Measurements from ENCODE around the gene NEURL3.
"Not testable (repeated sequence)": the region's sequence is repeated elsewhere in the genome, so short reads cannot be mapped to it uniquely, and the experiment has no call there.

The NEURL3 gene

GRCh38 chr2:96505231-96505889 is at the start of gene NEURL3:
TSS of gene NEURL3 (minus strand) at chr2:96505357. CDS start at chr2:96505286, 71 bp downstream.
- in situ Hi-C loops (cut with MboI; ENCODE audit: low sequenced_read_pairs), result no loop called here

DNA sequence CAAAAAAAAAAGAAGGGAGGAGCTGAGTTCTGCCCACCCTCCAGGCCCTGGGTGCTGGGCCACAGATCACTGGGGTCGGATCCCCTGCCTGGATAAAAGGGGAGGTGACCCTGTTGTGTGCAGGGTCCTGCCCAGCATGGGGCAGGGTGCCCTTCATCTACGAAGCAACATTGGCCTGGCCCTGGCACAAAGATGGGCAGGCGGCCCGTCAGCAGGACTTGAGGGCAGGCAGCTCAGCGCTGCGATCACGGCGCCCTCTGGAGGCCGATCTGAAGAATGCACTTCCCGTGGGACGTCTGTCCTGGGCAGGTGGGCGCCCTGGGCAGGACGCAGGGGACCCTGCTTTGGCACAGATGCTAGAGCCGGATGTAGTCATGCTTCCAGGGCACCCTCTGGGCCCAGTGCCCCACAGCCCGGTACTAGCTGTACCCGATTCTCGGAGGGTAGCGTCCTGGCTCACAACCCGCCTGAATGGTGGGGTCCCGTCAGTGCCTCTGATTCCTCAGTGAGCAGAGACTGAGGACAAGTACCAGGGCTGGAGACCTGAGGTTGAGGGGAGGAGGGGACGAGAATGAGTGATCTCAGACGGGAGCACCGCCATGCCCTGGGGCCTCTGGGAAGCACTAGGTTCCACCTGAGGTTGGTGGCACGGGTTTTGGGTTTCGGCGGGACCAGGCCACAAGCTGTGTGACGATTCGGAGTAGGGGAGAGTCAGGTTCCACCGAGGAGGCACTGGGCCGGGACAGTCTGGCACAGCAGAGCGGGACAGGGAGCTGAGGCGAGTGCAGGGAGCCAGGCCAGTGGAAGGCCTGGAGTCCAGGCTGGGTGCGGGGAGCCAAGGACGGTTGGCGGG is 49.4 kb upstream of the NEURL3 start:
- in situ Hi-C loops (cut with MboI; ENCODE audit: low sequenced_read_pairs), result no loop called here

GRCh38 chr2:96553957-96554292 is 48.8 kb upstream of the NEURL3 start:
- in situ Hi-C loops (cut with MboI; ENCODE audit: low sequenced_read_pairs), result not testable (repeated sequence)

- in situ Hi-C loops (cut with MboI; ENCODE audit: low sequenced_read_pairs), result no loop called here
These were observed 48.2 kb upstream of the NEURL3 start for GRCh38 chr2:96553176-96553956.

- in situ Hi-C loops (cut with MboI; ENCODE audit: low sequenced_read_pairs), result no loop called here
These were observed 47.4 kb upstream of the NEURL3 start for GRCh38 chr2:96552315-96553175.

- in situ Hi-C loops (cut with MboI; ENCODE audit: low sequenced_read_pairs), result no loop called here
These were observed 46.6 kb upstream of the NEURL3 start for GRCh38 chr2:96551605-96552314.

DNA sequence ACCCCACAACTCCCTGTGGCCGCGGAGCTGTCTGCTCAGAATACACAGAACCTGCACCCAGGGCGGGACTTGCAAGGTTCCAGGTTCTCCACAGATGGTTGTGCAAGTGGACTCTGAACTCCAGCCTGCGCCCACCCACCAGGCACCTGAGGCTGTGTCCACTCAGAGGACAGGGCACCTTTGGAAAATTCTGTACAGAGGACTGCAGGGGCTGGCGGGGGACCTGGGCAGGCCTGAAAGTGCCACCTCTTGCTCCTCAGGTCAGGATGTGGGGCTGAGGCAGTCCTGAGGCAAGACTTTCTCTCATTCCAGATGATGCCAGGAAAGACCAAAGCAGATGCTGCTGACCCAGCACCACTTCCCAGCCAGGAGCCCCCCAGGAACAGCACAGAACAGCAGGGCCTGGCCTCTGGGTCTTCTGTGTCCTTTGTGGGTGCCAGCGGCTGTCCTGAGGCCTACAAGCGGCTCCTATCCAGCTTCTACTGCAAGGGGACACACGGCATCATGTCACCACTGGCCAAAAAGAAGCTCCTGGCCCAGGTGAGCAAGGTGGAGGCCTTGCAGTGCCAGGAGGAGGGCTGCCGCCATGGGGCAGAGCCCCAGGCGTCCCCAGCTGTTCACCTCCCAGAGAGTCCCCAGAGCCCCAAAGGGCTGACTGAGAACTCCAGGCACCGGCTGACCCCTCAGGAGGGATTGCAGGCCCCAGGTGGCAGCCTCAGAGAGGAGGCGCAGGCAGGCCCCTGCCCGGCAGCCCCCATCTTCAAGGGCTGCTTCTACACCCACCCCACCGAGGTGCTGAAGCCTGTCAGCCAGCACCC is 45.8 kb upstream of the NEURL3 start:
- in situ Hi-C loops (cut with MboI; ENCODE audit: low sequenced_read_pairs), result no loop called here

GRCh38 chr2:96549967-96550786 is 45.0 kb upstream of the NEURL3 start:
- in situ Hi-C loops (cut with MboI; ENCODE audit: low sequenced_read_pairs), result loop anchor here (25.0 kb wide), 1 partner anchor 538 kb away; no protein-coding TSS in a partner anchor

DNA sequence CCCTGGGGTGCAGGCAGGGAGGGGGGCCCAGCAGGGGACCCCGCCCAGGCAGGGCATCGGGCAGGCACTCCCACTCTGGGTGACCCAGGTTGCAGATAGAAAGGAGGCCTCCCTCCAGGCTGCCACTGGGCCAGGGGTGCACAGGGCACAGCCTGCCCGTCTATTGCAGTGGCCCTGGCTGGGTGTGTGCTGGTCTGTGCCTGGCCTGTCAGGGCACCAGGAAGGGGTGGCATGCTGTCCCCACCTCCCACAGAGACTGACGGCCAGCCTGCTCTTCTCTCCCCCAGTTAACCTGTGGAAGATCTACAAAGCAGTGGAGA is 44.3 kb upstream of the NEURL3 start:
- in situ Hi-C loops (cut with MboI; ENCODE audit: low sequenced_read_pairs), result loop anchor here (25.0 kb wide), 1 partner anchor 537 kb away; no protein-coding TSS in a partner anchor

GRCh38 chr2:96548558-96549465 is 43.7 kb upstream of the NEURL3 start:
- in situ Hi-C loops (cut with MboI; ENCODE audit: low sequenced_read_pairs), result loop anchor here (25.0 kb wide), 1 partner anchor 537 kb away; no protein-coding TSS in a partner anchor

DNA sequence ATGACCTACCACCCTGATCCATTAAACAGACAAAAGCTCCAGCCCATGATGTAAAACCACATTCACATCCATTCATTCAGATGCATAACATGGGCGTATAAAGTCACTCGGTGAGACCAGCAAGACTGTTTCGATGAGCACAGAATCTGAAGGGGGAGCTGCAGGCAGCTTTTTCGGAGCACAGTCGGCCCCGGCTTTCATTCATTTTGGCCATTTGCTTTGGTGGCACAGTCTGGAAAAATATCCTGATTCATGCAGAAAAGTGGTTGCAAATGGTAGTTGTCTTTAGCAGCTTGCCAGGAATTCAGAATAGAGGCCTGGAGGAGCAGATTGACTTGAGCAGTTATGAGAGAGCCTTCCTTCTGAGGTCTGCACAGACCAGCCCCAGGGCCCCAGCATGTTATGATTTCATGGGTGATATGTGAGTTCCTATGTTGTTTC is 42.6 kb upstream of the NEURL3 start:
- in situ Hi-C loops (cut with MboI; ENCODE audit: low sequenced_read_pairs), result loop anchor here (25.0 kb wide), 1 partner anchor 535 kb away; no protein-coding TSS in a partner anchor

DNA sequence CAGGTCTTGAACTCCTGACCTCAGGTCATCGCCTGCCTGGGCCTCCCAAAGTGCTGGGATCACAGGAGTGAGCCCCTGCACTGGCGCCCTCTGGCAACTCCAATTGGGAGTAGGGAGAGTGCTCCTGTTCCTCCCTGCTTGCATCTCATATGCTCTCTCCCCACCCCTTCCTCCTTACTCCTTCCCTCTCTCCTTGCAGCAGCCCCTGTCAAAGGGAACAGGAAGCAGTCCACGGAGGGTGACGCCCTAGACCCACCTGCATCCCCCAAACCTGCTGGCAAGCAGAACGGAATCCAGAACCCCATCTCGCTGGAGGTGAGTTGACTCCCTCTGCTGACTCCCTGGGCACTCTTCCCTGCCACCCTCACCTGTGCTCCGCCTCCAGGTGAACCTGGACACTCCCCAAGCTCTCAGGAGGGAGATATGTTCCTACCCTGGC is 42.1 kb upstream of the NEURL3 start:
- in situ Hi-C loops (cut with MboI; ENCODE audit: low sequenced_read_pairs), result loop anchor here (25.0 kb wide), 1 partner anchor 535 kb away; no protein-coding TSS in a partner anchor

DNA sequence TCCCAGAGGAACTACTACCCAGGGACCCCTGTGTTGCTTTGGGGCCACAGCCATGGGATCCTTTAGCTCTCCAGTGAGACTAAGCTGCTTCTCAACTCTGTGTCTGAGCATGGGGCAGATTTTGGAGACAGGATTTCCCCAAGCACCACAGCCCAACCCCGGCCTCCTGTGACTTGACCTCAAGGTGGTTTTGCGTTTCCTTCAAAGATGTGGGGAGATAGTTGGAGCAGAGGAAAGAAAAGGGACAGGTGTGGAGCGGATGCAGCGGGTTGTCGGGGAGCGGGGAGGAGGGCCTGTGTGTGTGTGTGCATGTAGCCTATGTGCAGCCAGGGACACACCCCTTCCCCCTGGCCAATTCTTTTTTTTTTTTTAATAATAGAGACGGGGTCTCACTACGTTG is 41.6 kb upstream of the NEURL3 start:
- in situ Hi-C loops (cut with MboI; ENCODE audit: low sequenced_read_pairs), result loop anchor here (25.0 kb wide), 1 partner anchor 534 kb away; no protein-coding TSS in a partner anchor

GRCh38 chr2:96546321-96546720 is 41.2 kb upstream of the NEURL3 start:
- in situ Hi-C loops (cut with MboI; ENCODE audit: low sequenced_read_pairs), result loop anchor here (25.0 kb wide), 1 partner anchor 534 kb away; no protein-coding TSS in a partner anchor

DNA sequence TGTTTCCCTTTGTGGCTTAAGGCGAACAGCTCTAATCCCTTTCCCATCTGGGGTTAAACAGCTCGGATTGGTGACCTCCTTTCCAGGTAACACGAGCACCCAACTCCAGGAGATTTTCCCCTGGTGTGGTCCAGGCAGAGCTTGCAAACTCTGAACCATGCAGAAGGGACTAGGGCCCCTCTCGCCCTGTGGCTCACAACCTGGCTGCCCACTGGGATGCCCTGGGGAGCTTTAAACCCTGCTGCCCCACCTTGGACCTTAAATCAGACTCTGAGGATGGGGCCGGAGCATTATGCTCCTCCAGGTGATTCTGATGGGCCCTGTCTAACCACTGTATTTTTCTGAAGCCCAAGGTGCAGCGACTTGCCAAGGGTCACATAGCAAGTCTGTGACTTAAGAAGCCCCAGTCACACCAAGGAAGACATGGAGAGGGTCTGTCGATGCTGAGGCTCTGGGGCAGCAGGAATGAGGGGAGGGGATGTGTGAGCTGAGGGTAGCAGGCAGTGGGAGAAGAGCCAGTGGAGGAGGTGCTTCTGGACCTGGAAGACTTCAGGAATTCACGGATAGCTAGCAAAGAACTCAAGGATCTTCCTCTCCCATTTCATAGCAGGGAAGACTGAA is 37.3 kb upstream of the NEURL3 start:
- in situ Hi-C loops (cut with MboI; ENCODE audit: low sequenced_read_pairs), result loop anchor here (25.0 kb wide), 1 partner anchor 530 kb away; no protein-coding TSS in a partner anchor
